ENCODE results near the gene COX17. TPM values are rescaled to one million over a fixed set of nuclear protein-coding genes. Genes with fewer than 3 reads are reported as not detected.
"Not testable (repeated sequence)": the region's sequence is repeated elsewhere in the genome, so short reads cannot be mapped to it uniquely, and the experiment has no call there.

The COX17 gene
- total RNA-seq, 2 experiments from 2014 or later = 63.7 to 69.8 TPM

DNA sequence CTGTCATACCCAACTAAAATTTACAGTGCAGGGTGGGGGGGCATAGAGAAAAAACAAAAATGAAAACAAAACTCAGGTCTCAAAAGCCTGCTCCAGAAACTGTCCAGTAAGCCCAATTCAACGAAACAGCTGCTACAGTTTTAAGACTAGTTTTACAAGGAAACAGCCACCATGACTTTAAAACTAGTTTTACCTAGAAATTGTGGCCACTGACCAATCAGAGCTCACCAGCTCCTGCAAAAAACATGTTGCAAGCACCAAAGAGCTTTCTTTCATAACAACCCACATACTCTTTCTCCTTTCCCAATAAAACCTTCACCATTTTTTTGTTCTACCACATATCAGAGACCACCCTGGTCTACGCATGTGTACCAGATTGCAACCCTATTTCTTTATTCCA, 18.3 kb upstream of the COX17 start:
- POLR2A ChIA-PET = no interaction called here
- peaks cover 8% of the 10 kb centered on the region for H3K4me1 Mint-ChIP-seq

DNA sequence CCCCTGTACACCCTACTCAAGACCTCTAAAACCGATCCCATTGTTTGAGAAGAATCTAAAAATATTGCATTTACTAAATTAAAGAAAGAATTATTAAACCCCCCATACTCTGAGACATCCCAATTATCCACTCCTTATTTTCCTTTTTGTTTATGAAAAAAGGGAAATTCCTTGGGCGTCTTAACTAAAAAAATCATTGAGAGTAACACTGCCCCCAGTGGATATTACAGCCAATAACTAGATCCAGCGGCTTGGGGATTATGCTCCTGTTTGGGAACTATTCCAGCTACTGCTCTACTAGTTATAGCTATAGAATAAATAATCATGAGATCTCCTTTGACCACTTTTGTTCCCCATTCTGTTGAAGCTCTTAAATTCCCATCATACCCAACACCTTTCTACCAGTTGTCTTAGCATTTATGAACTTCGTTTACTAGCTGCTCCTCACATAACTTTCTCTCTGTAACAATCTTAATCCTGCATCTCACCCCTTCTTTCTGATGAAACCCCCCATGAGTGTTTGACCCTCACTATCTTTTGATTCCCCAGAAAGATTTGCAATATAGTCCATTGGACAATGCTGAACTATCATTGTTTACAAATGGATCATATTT, 12.9 kb upstream of the COX17 start:
- no peak for DNase-seq
- ChIA-PET POLR2A (no interaction called here), CTCF (interaction anchor here (0.7 to 2.7 kb wide), 5 partner anchors 9 to 656 kb away, joined by 3 to 21 read pairs (median 3); no protein-coding TSS in a partner anchor)
- H3K27ac Mint-ChIP-seq = no peak overlapping the region
- H3K36me3 Mint-ChIP-seq (ENCODE audit: low read depth) = no peaks in the 10 kb centered on the region
- peaks cover 10% of the 10 kb centered on the region for H3K27me3 Mint-ChIP-seq
- H3K4me3 Mint-ChIP-seq = no peak overlapping the region
- H3K9me3 Mint-ChIP-seq = peaks cover 7% of the 10 kb centered on the region
- H3K4me1 Mint-ChIP-seq = no peaks in the 10 kb centered on the region

More for the DNA sequence above, 18.3 kb upstream of the COX17 start:
- Mint-ChIP-seq H3K27ac (no peak overlapping the region), H3K4me3 (no peak overlapping the region), H3K36me3 (ENCODE audit: low read depth) (no peaks in the 10 kb centered on the region), H3K27me3 (peaks cover 2% of the 10 kb centered on the region), H3K9me3 (no peaks in the 10 kb centered on the region)
- CTCF ChIA-PET = interaction anchor here (0.7 to 0.9 kb wide), 2 partner anchors 135 to 369 kb away, joined by 4 to 6 read pairs; no protein-coding TSS in a partner anchor
- DNase-seq = no peak

DNA sequence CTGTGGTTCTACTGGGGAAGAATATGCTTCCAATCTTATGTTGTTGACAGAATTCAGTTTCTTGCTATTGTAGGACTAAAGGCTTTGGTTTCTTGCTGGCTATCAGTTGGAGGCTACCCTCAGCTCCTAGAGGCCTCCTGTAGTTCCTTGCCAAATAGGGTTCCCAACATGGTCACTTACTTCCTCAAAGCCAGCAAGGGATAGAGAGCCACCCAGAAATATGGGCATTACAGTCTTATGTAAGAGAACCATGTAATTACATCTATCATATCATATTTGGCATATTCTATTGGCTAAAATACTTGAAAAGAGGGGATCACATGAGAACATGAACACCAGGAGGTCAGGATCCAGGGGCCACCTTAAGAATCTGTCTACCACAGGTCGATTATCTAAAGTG, 6.2 kb upstream of the COX17 start:
- Mint-ChIP-seq H3K27me3 (peaks cover 4% of the 10 kb centered on the region), H3K36me3 (ENCODE audit: low read depth) (no peaks in the 10 kb centered on the region), H3K27ac (no peak overlapping the region), H3K9me3 (peaks cover 7% of the 10 kb centered on the region), H3K4me3 (no peak overlapping the region), H3K4me1 (no peaks in the 10 kb centered on the region)
- POLR2A ChIA-PET = no interaction called here
- DNase-seq = no peak
- CTCF ChIA-PET = interaction anchor here (0.8 to 1.7 kb wide), 2 partner anchors 47 to 125 kb away, joined by 3 read pairs; no protein-coding TSS in a partner anchor

DNA sequence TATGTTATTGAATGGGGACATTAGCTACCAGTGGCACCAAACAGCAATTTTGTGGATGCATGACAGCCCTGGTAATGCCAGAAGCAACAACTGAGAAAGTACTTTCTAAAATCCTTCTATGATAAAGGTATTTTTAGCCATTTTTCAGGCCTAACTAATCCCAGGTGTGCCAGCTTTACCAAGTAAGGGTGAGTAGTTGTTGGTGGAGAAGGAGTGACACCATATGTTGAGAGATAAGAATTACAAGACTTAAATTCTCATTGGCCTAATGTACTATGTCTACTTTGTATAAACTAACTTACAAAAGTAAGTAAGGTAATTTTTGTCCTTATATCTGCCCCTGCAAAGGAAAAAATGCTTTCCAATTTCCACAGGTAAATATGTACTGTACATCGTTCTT, 4.1 kb upstream of the COX17 start:
- H3K4me1 Mint-ChIP-seq = peaks cover 9% of the 10 kb centered on the region
- H3K27me3 Mint-ChIP-seq = no peaks in the 10 kb centered on the region
- no peak overlapping the region for H3K27ac Mint-ChIP-seq
- DNase-seq = no peak
- POLR2A ChIA-PET = interaction anchor here (0.9 to 1.9 kb wide), 5 partner anchors 81 to 414 kb away, joined by 3 to 5 read pairs (median 3); partner anchors contain the start of genes TIMMDC1 and TMEM39A
- H3K36me3 Mint-ChIP-seq (ENCODE audit: low read depth) = peaks cover 4% of the 10 kb centered on the region
- H3K4me3 Mint-ChIP-seq = no peak overlapping the region
- H3K9me3 Mint-ChIP-seq = no peaks in the 10 kb centered on the region
- CTCF ChIA-PET = interaction anchor here (0.9 to 3.2 kb wide), 19 partner anchors 9 to 797 kb away, joined by 3 to 29 read pairs (median 4); partner anchors contain the start of genes B4GALT4, CD80, IGSF11 and TEX55

GRCh38 chr3:119679874-119680273, 2.7 kb upstream of the COX17 start:
- Mint-ChIP-seq H3K4me3 (no peak overlapping the region), H3K9me3 (no peaks in the 10 kb centered on the region), H3K27me3 (no peaks in the 10 kb centered on the region), H3K36me3 (ENCODE audit: low read depth) (peaks cover 14% of the 10 kb centered on the region), H3K27ac (no peak overlapping the region), H3K4me1 (peaks cover 22% of the 10 kb centered on the region)
- ChIA-PET POLR2A (interaction anchor here (0.7 to 1.9 kb wide), 5 partner anchors 122 to 216 kb away, joined by 3 to 5 read pairs (median 4); partner anchors contain the start of genes TIMMDC1 and TMEM39A), CTCF (interaction anchor here (0.7 to 3.2 kb wide), 10 partner anchors 11 to 796 kb away, joined by 3 to 29 read pairs (median 6); partner anchors contain the start of genes CD80, TIMMDC1 and TMEM39A)
- DNase-seq = no peak

DNA sequence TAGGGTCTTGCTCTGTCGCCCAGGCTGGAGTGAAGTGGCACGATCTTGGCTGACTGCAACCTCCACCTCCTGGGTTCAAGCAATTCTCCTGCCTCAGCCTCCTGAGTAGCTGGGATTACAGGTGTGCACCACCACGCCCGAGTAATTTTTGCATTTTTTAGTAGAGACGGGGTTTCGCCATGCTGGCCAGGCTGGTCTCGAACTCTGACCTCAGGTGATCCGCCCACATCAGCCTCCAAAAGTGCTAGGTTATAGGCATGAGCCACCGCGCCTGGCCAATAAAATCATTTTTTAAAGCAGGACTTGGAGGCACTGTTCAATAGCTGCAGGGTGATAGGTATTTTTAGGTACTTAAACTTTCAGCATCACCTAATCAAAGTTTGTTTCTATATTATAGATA, 1.0 kb upstream of the COX17 start:
- H3K9me3 Mint-ChIP-seq, DNase-seq, H3K27me3 Mint-ChIP-seq, H3K4me3 Mint-ChIP-seq, H3K27ac Mint-ChIP-seq, CTCF ChIA-PET: not testable (repeated sequence)
- Mint-ChIP-seq H3K4me1 (peaks cover 26% of the 10 kb centered on the region), H3K36me3 (ENCODE audit: low read depth) (peaks cover 20% of the 10 kb centered on the region)
- POLR2A ChIA-PET = interaction anchor here (0.7 to 3.6 kb wide), 5 partner anchors 14 to 433 kb away, joined by 3 to 33 read pairs (median 19); partner anchors contain the start of gene TMEM39A

GRCh38 chr3:119677641-119677934, 382 bp upstream of the COX17 start:
- Mint-ChIP-seq H3K27me3 (no peaks in the 10 kb centered on the region), H3K27ac (peak overlapping the region; percentile 92), H3K9me3 (no peaks in the 10 kb centered on the region), H3K4me1 (peaks cover 29% of the 10 kb centered on the region), H3K36me3 (ENCODE audit: low read depth) (peaks cover 26% of the 10 kb centered on the region), H3K4me3 (peak overlapping the region; percentile 74)
- ChIA-PET CTCF (interaction anchor here (3.3 kb wide), 1 partner anchor 119 kb away, joined by 18 read pairs; the partner anchor contains the start of gene CD80), POLR2A (interaction anchor here (1.1 to 3.6 kb wide), 16 partner anchors 13 to 355 kb away, joined by 3 to 33 read pairs (median 10); partner anchors contain the start of genes CD80, POGLUT1, TIMMDC1 and TMEM39A)
- DNase-seq = no peak

DNA sequence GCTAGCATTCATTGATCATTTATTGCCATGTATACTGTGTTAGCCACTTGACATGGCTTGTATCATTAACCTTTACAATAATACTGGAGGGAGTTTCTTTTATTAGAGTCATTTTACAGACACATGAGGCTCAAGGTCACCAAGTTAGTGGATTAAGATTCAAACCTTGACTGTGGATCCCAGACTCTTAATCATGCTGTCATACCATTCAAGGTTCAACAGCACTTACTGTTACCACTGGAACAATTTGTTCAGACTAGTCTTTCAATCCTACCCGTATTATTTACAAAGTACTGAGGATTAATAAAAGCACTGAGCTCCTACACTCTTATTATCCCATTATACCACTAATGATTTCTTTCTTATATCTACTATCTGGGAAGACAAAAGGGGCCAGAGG, 1.2 kb downstream of the COX17 start:
- ChIA-PET CTCF (interaction anchor here (1.0 to 3.3 kb wide), 4 partner anchors 18 to 213 kb away, joined by 3 to 18 read pairs (median 4); partner anchors contain the start of genes CD80 and TMEM39A), POLR2A (interaction anchor here (1.0 to 3.6 kb wide), 20 partner anchors 9 to 673 kb away, joined by 3 to 33 read pairs (median 10); partner anchors contain the start of genes CD80, LRRC58, POGLUT1 and TIMMDC1)
- Mint-ChIP-seq H3K9me3 (no peaks in the 10 kb centered on the region), H3K4me1 (peaks cover 33% of the 10 kb centered on the region), H3K4me3 (peak overlapping the region; percentile 74), H3K27me3 (no peaks in the 10 kb centered on the region), H3K27ac (peak overlapping the region; percentile 92), H3K36me3 (ENCODE audit: low read depth) (peaks cover 40% of the 10 kb centered on the region)
- no peak for DNase-seq

DNA sequence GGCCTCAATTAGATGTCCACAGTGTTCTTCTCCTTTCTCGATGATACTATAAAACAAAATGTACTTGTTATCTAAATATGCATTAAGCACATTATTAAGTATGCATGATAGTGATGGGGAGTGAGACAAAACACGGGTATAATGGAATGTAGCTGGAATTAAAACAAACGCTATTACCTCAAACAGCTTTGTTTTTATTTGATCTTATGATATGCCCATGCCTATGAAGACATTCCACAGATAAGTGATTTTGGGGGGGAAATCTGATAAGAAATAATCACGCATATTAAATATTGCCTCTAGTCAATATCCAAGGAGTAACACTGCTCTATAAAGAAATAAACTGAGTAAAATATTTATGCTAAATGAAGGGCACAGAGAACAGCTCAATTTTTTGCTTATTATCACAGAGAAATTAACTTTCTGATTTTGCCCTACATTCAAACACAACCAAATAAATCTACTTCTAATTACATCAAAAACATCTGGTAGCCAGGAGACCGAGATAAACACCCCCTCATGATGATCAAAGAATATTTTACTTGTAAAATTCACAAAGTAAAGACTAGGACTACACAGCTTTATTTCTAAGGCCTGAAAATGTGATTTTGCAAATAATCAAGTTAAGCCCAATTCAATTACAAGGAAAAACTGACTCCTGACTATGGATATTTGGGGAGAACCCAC, 1.9 kb downstream of the COX17 start:
- Mint-ChIP-seq H3K27ac (peak overlapping the region; percentile 92), H3K27me3 (no peaks in the 10 kb centered on the region), H3K36me3 (ENCODE audit: low read depth) (peaks cover 46% of the 10 kb centered on the region), H3K4me1 (peaks cover 33% of the 10 kb centered on the region), H3K9me3 (no peaks in the 10 kb centered on the region), H3K4me3 (peak overlapping the region; percentile 74)
- POLR2A ChIA-PET = interaction anchor here (0.6 to 3.6 kb wide), 18 partner anchors 8 to 674 kb away, joined by 3 to 32 read pairs (median 7); partner anchors contain the start of genes ADPRH, CD80, GSK3B and LRRC58
- CTCF ChIA-PET = interaction anchor here (1.0 to 3.3 kb wide), 5 partner anchors 17 to 211 kb away, joined by 3 to 18 read pairs (median 3); partner anchors contain the start of gene CD80
- no peak for DNase-seq

DNA sequence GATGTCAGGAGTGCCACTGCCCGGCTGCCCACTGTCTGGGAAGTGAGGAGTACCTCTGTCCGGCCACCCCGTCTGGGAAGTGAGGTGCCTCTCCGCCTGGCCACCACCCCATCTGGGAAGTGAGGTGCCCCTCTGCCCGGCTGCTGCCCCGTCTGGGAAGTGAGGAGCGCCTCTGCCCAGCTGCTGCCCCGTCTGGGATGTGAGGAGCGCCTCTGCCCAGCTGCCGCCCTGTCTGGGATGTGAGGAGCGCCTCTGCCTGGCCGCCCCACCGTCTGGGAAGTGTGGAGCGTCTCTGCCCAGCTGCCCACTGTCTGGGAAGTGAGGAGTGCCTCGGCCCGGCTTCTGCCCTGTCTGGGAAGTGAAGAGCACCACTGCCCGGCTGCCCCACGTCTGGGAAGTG, 3.3 kb downstream of the COX17 start:
- Mint-ChIP-seq H3K27me3 (no peaks in the 10 kb centered on the region), H3K4me1 (peaks cover 35% of the 10 kb centered on the region)

DNA sequence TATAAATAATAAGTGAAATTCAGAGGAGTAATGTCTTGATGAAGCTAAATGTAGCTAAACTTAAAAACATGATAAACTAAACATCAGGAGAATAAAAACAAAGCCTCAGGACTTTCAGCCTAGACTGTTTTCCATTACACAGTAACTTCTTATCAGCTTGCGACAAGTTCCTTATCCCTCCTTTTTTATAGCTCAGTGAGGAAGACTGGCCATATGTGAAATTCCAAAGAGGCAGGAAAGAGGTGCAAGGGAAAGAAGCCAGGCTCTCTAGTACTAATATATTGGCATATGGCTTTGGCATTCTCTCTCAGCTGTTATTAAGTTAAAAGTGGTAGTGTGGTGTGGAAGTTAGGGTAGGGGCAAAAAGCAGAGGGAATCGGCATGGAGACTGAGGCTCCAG, 4.4 kb downstream of the COX17 start:
- no peaks in the 10 kb centered on the region for H3K9me3 Mint-ChIP-seq
- H3K36me3 Mint-ChIP-seq (ENCODE audit: low read depth) = peaks cover 60% of the 10 kb centered on the region
- ChIA-PET POLR2A (interaction anchor here (0.8 to 2.4 kb wide), 4 partner anchors 10 to 423 kb away, joined by 3 to 9 read pairs (median 4); no protein-coding TSS in a partner anchor), CTCF (interaction anchor here (0.9 to 1.4 kb wide), 4 partner anchors 9 to 114 kb away, joined by 3 to 4 read pairs (median 4); partner anchors contain the start of gene CD80)
- H3K27ac Mint-ChIP-seq = no peak overlapping the region
- no peak overlapping the region for H3K4me3 Mint-ChIP-seq
- H3K27me3 Mint-ChIP-seq = no peaks in the 10 kb centered on the region
- DNase-seq = no peak
- H3K4me1 Mint-ChIP-seq = peaks cover 34% of the 10 kb centered on the region

More for the DNA sequence above, 3.3 kb downstream of the COX17 start:
- ChIA-PET POLR2A (no interaction called here), CTCF (no interaction called here)
- H3K27ac Mint-ChIP-seq = no peak overlapping the region
- H3K9me3 Mint-ChIP-seq = no peaks in the 10 kb centered on the region
- DNase-seq = no peak
- peaks cover 59% of the 10 kb centered on the region for H3K36me3 Mint-ChIP-seq (ENCODE audit: low read depth)
- H3K4me3 Mint-ChIP-seq = no peak overlapping the region

DNA sequence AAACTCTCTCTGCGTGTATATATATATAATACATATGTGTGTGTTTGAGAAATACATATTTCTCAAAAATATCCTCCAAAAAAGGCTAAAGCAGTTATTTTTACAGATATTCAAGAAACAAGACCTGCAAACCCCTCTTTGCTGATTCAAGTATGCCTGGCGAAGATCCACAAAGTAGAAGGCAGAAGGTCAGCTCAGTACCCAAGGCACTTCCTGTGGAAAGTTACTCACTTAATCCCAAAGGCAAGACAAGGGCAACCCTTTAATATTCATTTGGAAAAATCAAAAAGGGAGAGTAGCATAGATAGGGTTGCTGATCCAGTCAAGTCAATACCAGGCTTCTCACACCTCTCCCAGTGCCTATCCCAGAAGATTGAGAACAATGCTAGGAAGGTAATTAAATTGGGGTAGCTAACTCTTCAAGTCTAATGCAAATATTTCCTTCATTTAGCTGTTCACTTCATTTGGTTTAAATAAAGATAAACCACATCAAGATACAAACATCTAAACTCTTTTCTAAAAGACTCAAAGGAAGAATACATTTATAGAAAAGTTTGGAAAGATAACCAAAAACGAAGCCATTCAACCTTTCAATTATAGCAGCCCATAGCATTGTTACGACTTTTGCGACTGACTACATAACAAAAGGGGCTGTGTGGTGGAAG, 7.2 kb downstream of the COX17 start:
- Mint-ChIP-seq H3K27ac (no peak overlapping the region), H3K4me1 (peaks cover 16% of the 10 kb centered on the region), H3K4me3 (no peak overlapping the region), H3K9me3 (no peaks in the 10 kb centered on the region), H3K36me3 (ENCODE audit: low read depth) (peaks cover 68% of the 10 kb centered on the region), H3K27me3 (no peaks in the 10 kb centered on the region)
- POLR2A ChIA-PET = no interaction called here
- CTCF ChIA-PET = no interaction called here
- DNase-seq = no peak
